ENCODE data around the gene GALK2. TPM values are rescaled to one million over a fixed set of nuclear protein-coding genes. Genes with fewer than 3 reads are reported as not detected.
"Not testable (repeated sequence)": the region's sequence is repeated elsewhere in the genome, so short reads cannot be mapped to it uniquely, and the experiment has no call there.

The GALK2 gene
- total RNA-seq, 1 experiment from 2014 or later, result 22.9 TPM

DNA sequence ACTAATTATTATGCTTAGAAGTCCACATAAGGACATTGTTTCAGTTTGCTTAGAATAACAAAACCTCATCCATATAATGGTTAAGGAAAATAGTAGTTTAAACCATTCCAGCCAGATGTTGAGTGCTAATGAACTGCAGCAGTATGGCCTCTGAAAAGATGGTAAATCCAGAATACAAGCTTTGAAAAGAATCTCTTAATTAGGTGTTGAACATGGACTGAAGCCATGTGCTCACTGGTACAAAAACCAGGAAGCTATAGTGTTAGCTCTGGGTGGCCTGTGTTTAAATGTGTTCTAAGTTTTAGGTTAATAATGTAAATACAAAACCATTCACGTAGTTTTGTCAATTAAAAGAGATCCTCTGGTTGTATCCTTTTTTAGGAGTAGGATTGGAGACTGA, 78.2 kb downstream of the GALK2 start:
- Histone ChIP-seq H3K9me3 (ENCODE audit: low read depth, low read length, poor library complexity, severe bottlenecking) (no peaks in the 10 kb centered on the region), H3K27ac (ENCODE audit: low read depth, low read length, poor library complexity, severe bottlenecking) (no peak overlapping the region), H3K4me1 (ENCODE audit: insufficient read depth, low read length, poor library complexity, severe bottlenecking) (no peaks in the 10 kb centered on the region), H3K4me3 (ENCODE audit: low read depth, low read length, poor library complexity, severe bottlenecking) (no peak overlapping the region), H3K36me3 (ENCODE audit: insufficient read depth, low read length, poor library complexity, severe bottlenecking) (no peaks in the 10 kb centered on the region), H3K27me3 (replicated peaks; ENCODE audit: insufficient read depth, low read depth, low read length, poor library complexity) (no peaks in the 10 kb centered on the region)
- TF ChIP-seq, protein P1, sequence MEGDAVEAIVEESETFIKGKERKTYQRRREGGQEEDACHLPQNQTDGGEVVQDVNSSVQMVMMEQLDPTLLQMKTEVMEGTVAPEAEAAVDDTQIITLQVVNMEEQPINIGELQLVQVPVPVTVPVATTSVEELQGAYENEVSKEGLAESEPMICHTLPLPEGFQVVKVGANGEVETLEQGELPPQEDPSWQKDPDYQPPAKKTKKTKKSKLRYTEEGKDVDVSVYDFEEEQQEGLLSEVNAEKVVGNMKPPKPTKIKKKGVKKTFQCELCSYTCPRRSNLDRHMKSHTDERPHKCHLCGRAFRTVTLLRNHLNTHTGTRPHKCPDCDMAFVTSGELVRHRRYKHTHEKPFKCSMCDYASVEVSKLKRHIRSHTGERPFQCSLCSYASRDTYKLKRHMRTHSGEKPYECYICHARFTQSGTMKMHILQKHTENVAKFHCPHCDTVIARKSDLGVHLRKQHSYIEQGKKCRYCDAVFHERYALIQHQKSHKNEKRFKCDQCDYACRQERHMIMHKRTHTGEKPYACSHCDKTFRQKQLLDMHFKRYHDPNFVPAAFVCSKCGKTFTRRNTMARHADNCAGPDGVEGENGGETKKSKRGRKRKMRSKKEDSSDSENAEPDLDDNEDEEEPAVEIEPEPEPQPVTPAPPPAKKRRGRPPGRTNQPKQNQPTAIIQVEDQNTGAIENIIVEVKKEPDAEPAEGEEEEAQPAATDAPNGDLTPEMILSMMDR (conservative IDR thresholded peaks at IDR 0.05; ENCODE audit: low read depth, low read length), result no peak
- TF ChIP-seq EZH2 (IDR thresholded peaks at IDR 0.05; ENCODE audit: borderline replicate concordance, low read depth, low read length, poor library complexity, severe bottlenecking), result no peak
- intact Hi-C loops (cut with micrococcal nuclease; ENCODE audit: unreplicated experiment), result no loop called here
- no peak for DNase-seq (ENCODE audit: low spot score)
- ChIA-PET CTCF (no interaction called here), POLR2A (ENCODE audit: low non-redundant PET) (no interaction called here)
- BruUV-seq (replicated peaks), result no TSS peak

DNA sequence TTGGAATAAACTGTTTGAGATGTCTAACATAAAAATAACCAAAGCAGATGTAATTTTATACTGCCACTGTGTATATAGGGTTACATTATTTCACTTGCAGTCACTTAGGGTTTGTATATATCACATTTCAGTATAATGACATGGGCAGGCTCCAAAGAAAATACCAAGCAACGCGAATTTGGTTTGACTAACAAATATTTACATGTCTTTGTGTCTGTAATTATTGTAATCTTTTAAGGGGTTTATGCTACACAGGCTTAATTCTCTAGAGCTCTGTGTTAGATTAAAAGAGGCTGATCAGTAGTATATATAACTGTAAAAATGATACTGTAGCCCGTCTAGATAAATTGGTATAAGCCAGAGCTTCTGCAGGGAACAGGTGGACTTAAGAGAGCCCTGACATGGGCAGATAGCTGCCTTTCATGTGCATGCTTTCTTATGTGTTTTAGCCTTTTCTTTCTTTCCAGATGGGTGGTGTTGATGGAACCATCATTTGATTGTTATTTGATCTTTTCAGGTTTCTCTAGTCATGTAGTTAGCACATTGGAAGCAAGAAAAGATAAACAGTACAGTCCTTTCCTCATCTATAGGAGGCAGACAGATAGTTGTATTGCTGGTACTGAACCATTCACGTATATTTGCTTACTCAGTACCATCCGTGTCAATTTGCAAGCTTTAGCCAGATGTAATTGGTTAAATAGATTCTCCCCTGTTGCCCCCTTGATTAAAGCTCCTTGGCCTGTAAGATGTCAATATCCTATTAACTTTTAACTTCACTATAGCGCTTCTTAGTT, 86.1 kb downstream of the GALK2 start:
- DNase-seq (ENCODE audit: low spot score), result no peak
- ChIA-PET POLR2A (ENCODE audit: low non-redundant PET) (no interaction called here), CTCF (no interaction called here)
- Histone ChIP-seq H3K27me3 (replicated peaks; ENCODE audit: insufficient read depth, low read depth, low read length, poor library complexity) (no peaks in the 10 kb centered on the region), H3K4me3 (ENCODE audit: low read depth, low read length, poor library complexity, severe bottlenecking) (no peak overlapping the region), H3K36me3 (ENCODE audit: insufficient read depth, low read length, poor library complexity, severe bottlenecking) (no peaks in the 10 kb centered on the region), H3K9me3 (ENCODE audit: low read depth, low read length, poor library complexity, severe bottlenecking) (no peaks in the 10 kb centered on the region), H3K4me1 (ENCODE audit: insufficient read depth, low read length, poor library complexity, severe bottlenecking) (no peaks in the 10 kb centered on the region), H3K27ac (ENCODE audit: low read depth, low read length, poor library complexity, severe bottlenecking) (no peak overlapping the region)
- intact Hi-C loops (cut with micrococcal nuclease; ENCODE audit: unreplicated experiment), result no loop called here
- TF ChIP-seq EZH2 (IDR thresholded peaks at IDR 0.05; ENCODE audit: borderline replicate concordance, low read depth, low read length, poor library complexity, severe bottlenecking), result no peak
- TF ChIP-seq, protein P1 (conservative IDR thresholded peaks at IDR 0.05; ENCODE audit: low read depth, low read length), result no peak
- BruUV-seq (replicated peaks), result no TSS peak

DNA sequence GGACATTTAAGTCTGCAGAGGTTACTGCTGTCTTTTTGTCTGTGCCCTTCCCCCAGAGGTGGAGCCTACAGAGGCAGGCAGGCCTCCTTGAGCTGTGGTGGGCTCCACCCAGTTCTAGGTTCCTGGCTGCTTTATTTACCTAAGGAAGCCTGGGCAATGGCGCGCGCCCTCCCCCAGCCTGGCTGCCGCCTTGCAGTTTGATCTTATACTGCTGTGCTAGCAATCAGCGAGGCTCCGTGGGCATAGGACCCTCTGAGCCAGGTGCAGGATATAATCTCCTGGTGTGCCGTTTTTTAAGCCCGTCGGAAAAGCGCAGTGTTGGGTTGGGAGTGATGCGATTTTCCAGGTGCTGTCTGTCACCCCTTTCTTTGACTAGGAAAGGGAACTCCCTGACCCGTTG, 95.1 kb downstream of the GALK2 start:
- H3K4me1 ChIP-seq (ENCODE audit: insufficient read depth, low read length, poor library complexity, severe bottlenecking); CTCF ChIA-PET; H3K4me3 ChIP-seq (ENCODE audit: low read depth, low read length, poor library complexity, severe bottlenecking); H3K9me3 ChIP-seq (ENCODE audit: low read depth, low read length, poor library complexity, severe bottlenecking); intact Hi-C loops (cut with micrococcal nuclease; ENCODE audit: unreplicated experiment); BruUV-seq (replicated peaks); H3K27ac ChIP-seq (ENCODE audit: low read depth, low read length, poor library complexity, severe bottlenecking); DNase-seq (ENCODE audit: low spot score); H3K36me3 ChIP-seq (ENCODE audit: insufficient read depth, low read length, poor library complexity, severe bottlenecking); H3K27me3 ChIP-seq (replicated peaks; ENCODE audit: insufficient read depth, low read depth, low read length, poor library complexity); POLR2A ChIA-PET (ENCODE audit: low non-redundant PET): not testable (repeated sequence)

DNA sequence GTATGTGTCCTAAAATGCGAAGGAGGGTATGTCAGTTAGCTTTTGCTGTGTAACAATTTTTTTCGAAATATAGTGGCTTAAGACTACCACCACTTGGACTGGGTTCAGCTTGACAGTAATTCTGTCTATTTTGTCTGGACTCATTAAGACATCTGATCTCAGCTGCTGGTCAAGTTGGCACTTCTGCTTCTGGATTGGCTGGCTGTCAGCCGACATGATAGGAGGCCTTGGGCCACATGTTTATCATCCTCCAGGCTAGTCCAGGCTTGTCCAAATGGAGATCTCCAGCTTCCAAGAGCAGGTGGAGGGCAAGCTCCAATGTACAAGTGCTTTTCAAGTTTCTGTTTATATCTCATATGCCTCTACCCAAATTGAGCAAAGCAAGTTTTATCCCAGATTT, 95.9 kb downstream of the GALK2 start:
- TF ChIP-seq, protein P1 (conservative IDR thresholded peaks at IDR 0.05; ENCODE audit: low read depth, low read length), result no peak
- no peak for TF ChIP-seq EZH2 (IDR thresholded peaks at IDR 0.05; ENCODE audit: borderline replicate concordance, low read depth, low read length, poor library complexity, severe bottlenecking)
- H3K4me1 ChIP-seq (ENCODE audit: insufficient read depth, low read length, poor library complexity, severe bottlenecking), result no peaks in the 10 kb centered on the region
- ChIA-PET POLR2A (ENCODE audit: low non-redundant PET) (no interaction called here), CTCF (no interaction called here)
- no peak overlapping the region for H3K4me3 ChIP-seq (ENCODE audit: low read depth, low read length, poor library complexity, severe bottlenecking)
- no peaks in the 10 kb centered on the region for H3K27me3 ChIP-seq (replicated peaks; ENCODE audit: insufficient read depth, low read depth, low read length, poor library complexity)
- intact Hi-C loops (cut with micrococcal nuclease; ENCODE audit: unreplicated experiment), result no loop called here
- H3K27ac ChIP-seq (ENCODE audit: low read depth, low read length, poor library complexity, severe bottlenecking), result no peak overlapping the region
- BruUV-seq (replicated peaks), result no TSS peak
- H3K36me3 ChIP-seq (ENCODE audit: insufficient read depth, low read length, poor library complexity, severe bottlenecking), result no peaks in the 10 kb centered on the region
- no peak for DNase-seq (ENCODE audit: low spot score)
- no peaks in the 10 kb centered on the region for H3K9me3 ChIP-seq (ENCODE audit: low read depth, low read length, poor library complexity, severe bottlenecking)
